ENCODE data around the gene NTSR1.

DNA sequence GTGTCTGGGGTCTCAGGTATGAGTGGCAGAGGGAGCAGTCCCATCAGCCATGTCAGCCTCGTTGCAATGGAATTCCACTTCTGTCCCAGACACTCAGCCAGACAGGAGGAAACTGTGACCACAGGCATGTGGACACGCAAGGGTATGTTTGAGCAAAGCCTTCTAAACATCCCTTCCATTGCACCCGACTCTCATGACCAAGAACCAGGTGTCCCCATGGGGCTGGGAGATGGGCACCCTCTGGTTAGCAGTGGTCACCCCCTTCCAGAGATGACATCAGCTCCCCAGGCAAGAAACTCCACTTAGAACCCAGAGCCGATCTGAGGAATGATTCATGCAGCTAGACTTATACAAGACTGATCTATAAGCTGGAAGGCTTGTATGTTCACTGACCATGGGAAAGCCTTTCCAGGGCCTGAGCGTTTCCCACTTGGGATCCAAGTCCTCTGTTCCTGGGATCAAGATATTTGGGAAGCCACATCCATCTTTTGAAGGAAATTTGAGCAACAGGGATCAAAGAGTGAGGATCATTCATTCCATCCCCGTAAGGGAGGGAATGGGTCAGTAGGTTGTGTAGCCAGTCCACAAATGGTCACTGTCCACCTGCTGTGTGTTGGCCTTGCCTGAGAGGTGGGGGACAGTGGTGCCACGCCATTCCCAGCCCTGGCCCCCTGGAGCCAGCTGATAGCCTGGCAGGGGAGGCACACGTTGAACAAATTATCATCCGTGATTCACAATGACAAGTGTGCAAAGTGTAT, 83.7 kb downstream of the NTSR1 start:
- no peak for TF ChIP-seq EP300 (IDR thresholded peaks at IDR 0.05; ENCODE audit: low read depth)
- TF ChIP-seq, protein P1, sequence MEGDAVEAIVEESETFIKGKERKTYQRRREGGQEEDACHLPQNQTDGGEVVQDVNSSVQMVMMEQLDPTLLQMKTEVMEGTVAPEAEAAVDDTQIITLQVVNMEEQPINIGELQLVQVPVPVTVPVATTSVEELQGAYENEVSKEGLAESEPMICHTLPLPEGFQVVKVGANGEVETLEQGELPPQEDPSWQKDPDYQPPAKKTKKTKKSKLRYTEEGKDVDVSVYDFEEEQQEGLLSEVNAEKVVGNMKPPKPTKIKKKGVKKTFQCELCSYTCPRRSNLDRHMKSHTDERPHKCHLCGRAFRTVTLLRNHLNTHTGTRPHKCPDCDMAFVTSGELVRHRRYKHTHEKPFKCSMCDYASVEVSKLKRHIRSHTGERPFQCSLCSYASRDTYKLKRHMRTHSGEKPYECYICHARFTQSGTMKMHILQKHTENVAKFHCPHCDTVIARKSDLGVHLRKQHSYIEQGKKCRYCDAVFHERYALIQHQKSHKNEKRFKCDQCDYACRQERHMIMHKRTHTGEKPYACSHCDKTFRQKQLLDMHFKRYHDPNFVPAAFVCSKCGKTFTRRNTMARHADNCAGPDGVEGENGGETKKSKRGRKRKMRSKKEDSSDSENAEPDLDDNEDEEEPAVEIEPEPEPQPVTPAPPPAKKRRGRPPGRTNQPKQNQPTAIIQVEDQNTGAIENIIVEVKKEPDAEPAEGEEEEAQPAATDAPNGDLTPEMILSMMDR (IDR thresholded peaks at IDR 0.05), result no peak
